HL-60 (cell line): ENCODE results near the gene MRPL58.

ENCODE experiments used
- DNase-seq, 2 experiments: peaks; one replicate each; pipeline ENCODE4 v3.0.0-alpha.2; 2010 to 2020; ENCODE audit warnings: low read depth in 1 of 2, low spot score in 1 of 2
- H3K27ac ChIP-seq: fragments of 250-450 bp; sonication (Bioruptor Pico); replicated peaks from 2 replicates; pipeline ENCODE4 v1.5.1; 2020; ENCODE audit warnings: mild to moderate bottlenecking, moderate library complexity
- H3K27me3 ChIP-seq: fragments of 250-450 bp; sonication (Bioruptor Pico); 2 replicates; pipeline ENCODE4 v1.5.1; 2021; ENCODE audit warnings: mild to moderate bottlenecking, moderate library complexity; ENCODE audit not compliant: insufficient read depth, poor library complexity, severe bottlenecking
- H3K4me3 ChIP-seq: replicated peaks from 2 replicates; pipeline ENCODE4 v1.5.1; 2011; ENCODE audit warnings: mild to moderate bottlenecking, control low read depth, low read length; ENCODE audit not compliant: insufficient read depth
- CTCF ChIP-seq: IDR thresholded peaks from one replicate; pipeline ENCODE4 v1.5.1; 2011; ENCODE audit warnings: low read length, control low read depth, inconsistent platforms; ENCODE audit not compliant: insufficient read depth
- GABPA ChIP-seq: IDR thresholded peaks from 2 replicates; pipeline ENCODE4 v1.6.1; 2012; ENCODE audit warnings: low read depth
- POLR2AphosphoS5 ChIP-seq: IDR thresholded peaks from 2 replicates; pipeline ENCODE4 v1.6.1; 2012; ENCODE audit warnings: low read depth
- REST ChIP-seq: IDR thresholded peaks from 2 replicates; pipeline ENCODE4 v1.6.1; 2012; ENCODE audit warnings: low read depth; ENCODE audit not compliant: insufficient replicate concordance
- SPI1 ChIP-seq: IDR thresholded peaks from 2 replicates; pipeline ENCODE4 v1.6.1; 2012; ENCODE audit warnings: low read depth, mild to moderate bottlenecking, borderline replicate concordance

MRPL58 gene

DNA sequence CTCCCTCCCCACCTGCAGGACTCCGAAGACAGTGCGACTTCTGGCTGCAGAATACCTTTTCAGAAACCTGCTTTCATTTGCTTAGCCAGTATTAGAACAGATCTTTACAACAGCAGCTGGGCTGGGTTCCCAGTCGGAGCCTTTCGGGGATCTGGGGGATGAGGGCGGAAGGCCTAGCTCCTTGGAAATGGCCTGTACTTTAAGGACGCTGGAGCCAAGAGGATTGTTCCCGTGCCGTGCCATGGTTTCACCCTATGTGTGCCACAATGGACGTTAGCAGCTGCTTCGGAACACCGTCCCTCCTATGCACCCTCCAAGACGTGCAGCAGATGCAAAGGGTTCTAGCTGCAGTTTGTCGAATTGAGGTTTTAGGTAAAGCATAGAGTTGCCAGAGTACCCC lies 50.7 kb downstream of the MRPL58 start:
- no peak for TF ChIP-seq POLR2AphosphoS5
- TF ChIP-seq REST, result no peak
- TF ChIP-seq CTCF, result no peak
- no peak for TF ChIP-seq SPI1
- no peak for TF ChIP-seq GABPA
- DNase-seq, result no peak
- H3K27me3 ChIP-seq, result no peaks in the 10 kb centered on the region

DNA sequence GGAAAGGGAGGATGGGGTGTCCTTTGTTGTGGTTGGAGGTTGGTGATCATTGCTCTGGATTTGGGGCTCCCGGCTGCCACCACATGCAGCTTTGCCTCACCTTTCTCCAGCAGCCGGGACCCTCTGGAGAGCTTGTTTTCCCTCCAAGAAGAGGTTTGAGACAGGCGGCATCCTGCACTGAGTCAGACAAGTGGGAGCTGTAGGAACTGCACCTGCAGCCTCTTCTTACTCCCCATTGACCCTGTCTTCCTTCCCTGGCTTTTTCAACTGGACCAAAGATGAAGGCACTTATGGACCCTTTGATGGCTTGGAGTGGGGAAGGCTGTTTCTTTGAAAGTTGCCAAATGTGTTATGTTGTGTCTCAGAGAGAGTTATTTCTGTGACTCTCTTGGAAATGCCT lies 51.2 kb downstream of the MRPL58 start:
- Histone ChIP-seq H3K27ac (no peak overlapping the region), H3K4me3 (no peak overlapping the region), H3K27me3 (no peaks in the 10 kb centered on the region)
- DNase-seq, result no peak
- TF ChIP-seq REST (no peak), CTCF (no peak), GABPA (no peak), SPI1 (no peak), POLR2AphosphoS5 (no peak)

More for the DNA sequence above, 50.7 kb downstream of the MRPL58 start:
- H3K4me3 ChIP-seq, result no peak overlapping the region
- no peak overlapping the region for H3K27ac ChIP-seq

DNA sequence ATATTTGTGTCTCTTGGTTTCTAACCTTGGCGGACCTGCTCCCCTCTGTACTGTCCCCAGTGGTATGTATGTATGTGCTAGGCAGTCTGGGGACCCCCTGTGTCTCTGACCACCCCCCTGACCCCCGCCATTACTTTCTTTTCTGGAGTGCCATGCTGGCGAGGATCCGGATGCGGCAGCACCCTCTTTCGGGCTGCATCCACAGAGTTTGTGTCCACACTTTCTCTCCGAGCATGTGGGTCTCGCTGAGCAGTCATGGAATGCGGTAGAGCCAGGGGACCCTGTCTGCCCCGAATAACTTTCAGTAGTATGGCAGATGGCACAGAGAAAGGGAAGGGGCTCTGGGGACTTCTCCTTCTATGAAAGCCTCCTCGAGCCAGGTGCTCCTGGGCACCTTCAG lies 51.6 kb downstream of the MRPL58 start:
- Histone ChIP-seq H3K27me3 (no peaks in the 10 kb centered on the region), H3K27ac (no peak overlapping the region), H3K4me3 (no peak overlapping the region)
- TF ChIP-seq POLR2AphosphoS5, result no peak
- TF ChIP-seq REST, result no peak
- no peak for TF ChIP-seq SPI1
- no peak for TF ChIP-seq CTCF
- no peak for TF ChIP-seq GABPA
- no peak for DNase-seq
